Fibroblast of the aortic adventitia (primary cell): ENCODE data around the gene PIGM. TPM values are rescaled to one million over a fixed set of nuclear protein-coding genes. Genes with fewer than 3 reads are reported as not detected.

Source experiments
- DNase-seq: peaks from one replicate; pipeline ENCODE4 v3.0.0-alpha.2; 2010; ENCODE audit warnings: low read depth
- H3K4me3 ChIP-seq: 2 replicates; pipeline ENCODE4 v1.5.1; 2011; ENCODE audit warnings: low read depth, mild to moderate bottlenecking, control low read depth, low read length, moderate library complexity
- CTCF ChIP-seq: IDR thresholded peaks from 2 replicates; pipeline ENCODE4 v1.5.1; 2011; ENCODE audit warnings: mild to moderate bottlenecking, low read length, control low read depth, inconsistent platforms; ENCODE audit not compliant: insufficient read depth
- total RNA-seq: library from RNA; depleted of rRNA; stranded (reverse); fragments of >200 nt; gene quantifications from 2 replicates; pipeline ENCODE4 v1.2.3, GENCODE V29; 2012; ENCODE audit warnings: low replicate concordance

Gene PIGM
- total RNA-seq, 1 donor = 7.7 TPM

GRCh38 chr1:160011781-160012180 lies 20.0 kb downstream of the PIGM start:
- TF ChIP-seq CTCF = no peak
- DNase-seq = no peak
- no peak overlapping the region for H3K4me3 ChIP-seq

DNA sequence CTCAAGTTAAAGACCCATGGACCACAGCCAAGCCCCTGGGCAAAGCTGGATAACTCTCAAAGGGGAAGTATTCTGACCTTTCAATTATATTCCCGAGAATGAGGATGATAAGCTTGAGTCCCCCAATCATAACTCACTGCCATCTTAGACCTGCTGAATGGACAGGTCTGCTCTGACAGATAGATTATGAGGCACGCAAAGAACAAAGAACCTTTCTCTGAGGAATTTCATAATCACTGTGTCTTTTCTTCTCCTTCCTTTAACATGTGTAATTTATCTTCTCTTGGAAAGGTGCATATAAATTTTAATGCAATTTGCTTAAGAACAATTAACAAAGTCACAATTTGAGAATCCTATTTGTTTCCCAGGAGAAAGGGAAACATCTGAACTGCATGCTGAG lies 22.0 kb downstream of the PIGM start:
- no peak overlapping the region for H3K4me3 ChIP-seq
- TF ChIP-seq CTCF = no peak
- no peak for DNase-seq

GRCh38 chr1:160009081-160009480 lies 22.7 kb downstream of the PIGM start:
- no peak for DNase-seq
- H3K4me3 ChIP-seq = no peak overlapping the region
- no peak for TF ChIP-seq CTCF

DNA sequence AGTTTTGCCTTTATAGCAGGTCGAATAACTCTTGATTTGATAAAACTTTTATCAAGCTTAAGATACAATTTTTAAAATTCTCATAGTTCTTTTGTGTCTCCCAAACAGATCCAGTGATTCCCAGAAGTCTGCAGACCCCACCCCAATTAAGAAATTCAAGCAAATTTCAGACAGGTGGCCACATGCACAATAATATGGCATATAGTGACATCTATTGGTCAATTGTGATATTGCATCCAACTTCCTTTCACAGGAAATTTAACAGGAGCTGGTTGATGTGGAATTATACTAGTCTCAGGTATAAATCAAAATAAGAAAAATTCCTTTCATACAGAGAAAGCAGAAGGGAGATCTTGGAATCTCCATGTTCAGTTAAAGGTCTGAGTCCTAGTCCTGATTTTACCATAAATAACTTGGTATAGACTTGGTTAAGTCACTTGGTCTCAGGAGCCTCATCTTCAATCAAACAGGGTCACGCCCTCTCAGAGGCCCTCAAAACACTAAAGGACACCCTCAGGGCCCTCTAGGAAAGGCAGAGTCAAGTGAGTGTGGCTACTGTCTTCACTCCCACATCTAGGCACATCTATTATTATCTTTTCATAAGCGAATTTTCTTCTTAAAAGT lies 24.1 kb downstream of the PIGM start:
- H3K4me3 ChIP-seq = no peak overlapping the region
- DNase-seq = peak; percentile 54
- peak; percentile 69 for TF ChIP-seq CTCF

DNA sequence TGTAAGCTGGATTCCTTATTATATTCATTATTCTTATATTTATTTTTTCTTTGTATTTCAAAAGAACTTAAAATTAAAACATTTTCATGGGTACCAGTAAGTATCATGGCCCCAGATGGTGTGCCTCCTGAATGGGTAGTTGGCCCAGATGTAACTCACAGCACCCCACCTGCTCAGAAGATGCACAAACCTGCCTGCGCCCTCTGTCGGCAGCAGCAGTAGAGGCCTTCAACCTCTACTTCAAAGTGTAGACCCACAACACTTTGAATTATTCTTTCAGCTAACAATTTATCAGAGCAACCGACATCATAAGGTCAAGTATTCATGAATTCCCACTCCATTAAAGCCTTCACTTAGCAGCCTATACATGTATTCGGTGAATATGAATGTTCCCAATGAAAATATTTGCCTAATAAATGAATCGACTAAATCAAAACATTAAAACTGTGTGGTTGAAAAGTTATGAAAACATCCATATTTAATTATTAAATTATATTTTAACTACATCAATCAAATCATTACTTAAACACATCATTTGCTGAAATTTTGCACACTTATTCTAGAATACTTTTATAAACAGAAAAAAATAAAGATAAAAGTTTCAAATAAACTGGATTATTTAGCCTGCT lies 25.4 kb downstream of the PIGM start:
- peak; percentile 98 for TF ChIP-seq CTCF
- H3K4me3 ChIP-seq = no peak overlapping the region
- peak; percentile 70 for DNase-seq

DNA sequence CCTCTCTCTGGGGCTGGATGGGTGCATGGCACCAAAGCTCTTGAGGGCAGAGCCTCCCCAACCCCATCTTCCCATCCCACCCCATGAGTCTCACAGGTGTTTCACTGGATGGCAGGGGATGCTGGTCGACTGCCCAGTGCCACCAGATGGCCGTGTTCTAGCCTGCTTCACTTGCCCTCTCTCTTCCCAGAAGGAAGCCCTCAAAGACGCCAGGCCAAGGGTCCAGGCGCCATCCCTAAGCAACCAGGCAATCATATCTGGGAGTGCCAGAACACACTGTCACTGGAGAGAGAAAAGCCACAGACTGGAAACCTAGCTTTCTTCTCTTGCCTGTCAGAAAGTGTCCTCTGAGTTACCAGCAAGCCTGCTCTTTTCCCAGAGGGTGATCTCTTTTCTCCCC lies 26.7 kb downstream of the PIGM start:
- no peak for DNase-seq
- no peak overlapping the region for H3K4me3 ChIP-seq
- no peak for TF ChIP-seq CTCF

- no peak for TF ChIP-seq CTCF
- DNase-seq = no peak
- no peak overlapping the region for H3K4me3 ChIP-seq
Measured at GRCh38 chr1:160004425-160004824, 27.4 kb downstream of the PIGM start.
